Endodermal cell (in vitro differentiated cells): ENCODE results near the gene CTNNA2. TPM values are rescaled to one million over a fixed set of nuclear protein-coding genes. Genes with fewer than 3 reads are reported as not detected.

Experiments used
- DNase-seq: peaks from one replicate; pipeline ENCODE4 v3.0.0-alpha.2; 2017
- H3K27ac ChIP-seq: 2 replicates; pipeline ENCODE4 v1.5.1; 2013; ENCODE audit warnings: mild to moderate bottlenecking, low read depth, low read length, moderate library complexity
- H3K27me3 ChIP-seq: 2 replicates; pipeline ENCODE4 v1.6.1; 2013; ENCODE audit warnings: mild to moderate bottlenecking, low read length, moderate library complexity; ENCODE audit not compliant: insufficient read depth, control insufficient read depth, poor library complexity, severe bottlenecking
- H3K36me3 ChIP-seq: 2 replicates; pipeline ENCODE4 v1.7.0; 2013; ENCODE audit warnings: mild to moderate bottlenecking, low read length, moderate library complexity; ENCODE audit not compliant: control insufficient read depth, insufficient read depth
- H3K4me1 ChIP-seq: one replicate; pipeline ENCODE4 v1.7.0; 2013; ENCODE audit warnings: low read length; ENCODE audit not compliant: control insufficient read depth, insufficient read depth
- H3K4me3 ChIP-seq: 2 replicates; pipeline ENCODE4 v1.5.1; 2013; ENCODE audit warnings: mild to moderate bottlenecking, low read length, moderate library complexity
- H3K9ac ChIP-seq: 2 replicates; pipeline ENCODE4 v1.6.1; 2013; ENCODE audit warnings: mild to moderate bottlenecking, low read length, moderate library complexity; ENCODE audit not compliant: poor library complexity, severe bottlenecking; ENCODE audit errors: extremely low read depth
- H3K9me3 ChIP-seq: 2 replicates; pipeline ENCODE4 v1.6.1; 2013; ENCODE audit warnings: mild to moderate bottlenecking, low read length, moderate library complexity; ENCODE audit not compliant: control insufficient read depth
- H3K27ac Mint-ChIP-seq: 2 replicates; pipeline ENCODE4 v1.8.0; 2020; ENCODE audit warnings: mixed read lengths
- H3K27me3 Mint-ChIP-seq: 2 replicates; pipeline ENCODE4 v1.8.0; 2021; ENCODE audit warnings: mild to moderate bottlenecking, mixed read lengths; ENCODE audit not compliant: insufficient read depth
- H3K36me3 Mint-ChIP-seq: 2 replicates; pipeline ENCODE4 v1.8.0; 2020; ENCODE audit warnings: low read depth, mixed read lengths
- H3K4me1 Mint-ChIP-seq: 2 replicates; pipeline ENCODE4 v1.8.0; 2020; ENCODE audit warnings: mixed read lengths
- H3K4me3 Mint-ChIP-seq: 2 replicates; pipeline ENCODE4 v1.8.0; 2020; ENCODE audit warnings: mild to moderate bottlenecking, moderate library complexity, mixed read lengths
- H3K9me3 Mint-ChIP-seq: 2 replicates; pipeline ENCODE4 v1.8.0; 2020; ENCODE audit warnings: mild to moderate bottlenecking, mixed read lengths
- CTCF ChIP-seq: fragments of 200-600 bp; sonication (generic); conservative IDR thresholded peaks from 2 replicates; pipeline ENCODE4 v1.5.0; 2021; ENCODE audit warnings: antibody characterized with exemption, mild to moderate bottlenecking
- WGBS, 2 experiments: methylation state at CpG; one replicate each; pipeline versions ENCODE4 v1.1.5 to v1.1.7; 2013; ENCODE audit warnings: missing lambda C conversion rate in 2 of 2, mixed read lengths in 1 of 2; ENCODE audit not compliant: insufficient coverage in 1 of 2, insufficient read length in 1 of 2; 5-methylcytosine and 5-hydroxymethylcytosine counted together
- total RNA-seq, 2 donors: library from RNA; stranded (reverse); fragmentation: NEBNext Ultra II Directional in 1 of 2; extraction: Animal tissue kit (Norgen Biotek cat#: 25700) in 1 of 2; gene quantifications; 2 replicates in 1 of 2; 3 replicates in 1 of 2; pipeline ENCODE4 v1.2.1, GENCODE V29; 2021

The CTNNA2 gene
- total RNA-seq, 2 donors from 2014 or later = 7.7 to 9.8 TPM

- Histone ChIP-seq H3K27me3 (peaks cover 12% of the 10 kb centered on the region), H3K27ac (no peak overlapping the region), H3K4me1 (peaks cover 13% of the 10 kb centered on the region), H3K9ac (no peak overlapping the region), H3K9me3 (no peaks in the 10 kb centered on the region), H3K4me3 (no peak overlapping the region), H3K36me3 (no peaks in the 10 kb centered on the region)
- H3K4me1 Mint-ChIP-seq = peaks cover 61% of the 10 kb centered on the region
- 81 to 83% methylated on average over 1 of the region's 1 CpG for WGBS, 2 experiments
- peak; percentile 67 for DNase-seq
- no peak overlapping the region for H3K4me3 Mint-ChIP-seq
- no peaks in the 10 kb centered on the region for H3K36me3 Mint-ChIP-seq
- no peaks in the 10 kb centered on the region for H3K9me3 Mint-ChIP-seq
- peak overlapping the region; percentile 86 for H3K27ac Mint-ChIP-seq
- H3K27me3 Mint-ChIP-seq = peaks cover 2% of the 10 kb centered on the region
- peak; percentile 68 for TF ChIP-seq CTCF
These were observed 815.3 kb downstream of the CTNNA2 start for GRCh38 chr2:80328159-80328571.

- Mint-ChIP-seq H3K27ac (no peak overlapping the region), H3K27me3 (peaks cover 2% of the 10 kb centered on the region), H3K36me3 (no peaks in the 10 kb centered on the region), H3K4me3 (no peak overlapping the region), H3K4me1 (peaks cover 62% of the 10 kb centered on the region), H3K9me3 (no peaks in the 10 kb centered on the region)
- Histone ChIP-seq H3K9ac (no peak overlapping the region), H3K4me1 (peaks cover 11% of the 10 kb centered on the region), H3K27ac (no peak overlapping the region), H3K36me3 (no peaks in the 10 kb centered on the region), H3K9me3 (no peaks in the 10 kb centered on the region), H3K27me3 (peaks cover 3% of the 10 kb centered on the region), H3K4me3 (no peak overlapping the region)
- WGBS, 2 experiments = 89 to 100% methylated on average over 3 to 5 of the region's 5 CpGs
- no peak for TF ChIP-seq CTCF
- DNase-seq = no peak
These were observed 816.6 kb downstream of the CTNNA2 start for GRCh38 chr2:80329491-80329890.

- H3K4me3 ChIP-seq = no peak overlapping the region
- no peaks in the 10 kb centered on the region for H3K27me3 ChIP-seq
- Mint-ChIP-seq H3K9me3 (no peaks in the 10 kb centered on the region), H3K36me3 (no peaks in the 10 kb centered on the region), H3K27ac (no peak overlapping the region), H3K4me1 (peaks cover 60% of the 10 kb centered on the region), H3K27me3 (peaks cover 4% of the 10 kb centered on the region), H3K4me3 (no peak overlapping the region)
- no peak for DNase-seq
- H3K9ac ChIP-seq = no peak overlapping the region
- H3K9me3 ChIP-seq = no peaks in the 10 kb centered on the region
- WGBS, 2 experiments = 86 to 87% methylated on average over 11 to 14 of the region's 14 CpGs
- no peak for TF ChIP-seq CTCF
- H3K36me3 ChIP-seq = no peaks in the 10 kb centered on the region
- H3K27ac ChIP-seq = no peak overlapping the region
- H3K4me1 ChIP-seq = peaks cover 10% of the 10 kb centered on the region
These were observed 817.9 kb downstream of the CTNNA2 start for GRCh38 chr2:80330527-80331450.
